GOT3 (cell line): ENCODE data around the gene DCTN5.

Experiments used
- DNase-seq: peaks from one replicate; lab custom pipeline; 2025; ENCODE audit warnings: mixed read lengths; lab: John Stamatoyannopoulos, UW

DCTN5 gene

GRCh38 chr16:23663918-23664317 lies 22.7 kb downstream of the DCTN5 start:
- no peak for DNase-seq

- no peak for DNase-seq
Observed at GRCh38 chr16:23666571-23667354, 25.5 kb downstream of the DCTN5 start.

- DNase-seq: no peak
Observed at GRCh38 chr16:23667355-23667659, 26.0 kb downstream of the DCTN5 start.

- no peak for DNase-seq
Observed at GRCh38 chr16:23668225-23668624, 27.0 kb downstream of the DCTN5 start.

GRCh38 chr16:23668873-23669272 lies 27.6 kb downstream of the DCTN5 start:
- DNase-seq: no peak

- no peak for DNase-seq
Observed at GRCh38 chr16:23670137-23670776, 29.0 kb downstream of the DCTN5 start.

- no peak for DNase-seq
Observed at GRCh38 chr16:23673971-23674614, 32.8 kb downstream of the DCTN5 start.

GRCh38 chr16:23676924-23677480 lies 35.7 kb downstream of the DCTN5 start:
- DNase-seq: no peak

GRCh38 chr16:23678430-23679273 lies 37.4 kb downstream of the DCTN5 start, which contains the start of gene PLK1:
TSS of gene PLK1 (plus strand) at chr16:23678889. CDS start at chr16:23678933, 44 bp downstream.
- DNase-seq: peak; percentile 53

- no peak for DNase-seq
Observed at GRCh38 chr16:23679274-23679985, 38.2 kb downstream of the DCTN5 start.

GRCh38 chr16:23679986-23680336 lies 38.7 kb downstream of the DCTN5 start:
- DNase-seq: no peak

GRCh38 chr16:23682181-23682580 lies 40.9 kb downstream of the DCTN5 start:
- DNase-seq: no peak

GRCh38 chr16:23683487-23683886 lies 42.2 kb downstream of the DCTN5 start:
- DNase-seq: no peak

GRCh38 chr16:23687034-23687808 lies 46.0 kb downstream of the DCTN5 start:
- DNase-seq: no peak

GRCh38 chr16:23689442-23690187 lies 48.3 kb downstream of the DCTN5 start:
- DNase-seq: no peak

GRCh38 chr16:23690771-23691482 lies 49.7 kb downstream of the DCTN5 start:
- DNase-seq: no peak

- no peak for DNase-seq
Observed at GRCh38 chr16:23691483-23692189, 50.4 kb downstream of the DCTN5 start.

- no peak for DNase-seq
Observed at GRCh38 chr16:23692190-23692837, 51.0 kb downstream of the DCTN5 start.
